Stimulated activated CD8-positive, alpha-beta memory T cell treated with anti-CD3 and anti-CD28 coated beads, Interleukin-4, amount 100 ng/mL, for 24 hours (primary cell): ENCODE results near the gene BMP8B.
"Not testable (repeated sequence)": the region's sequence is repeated elsewhere in the genome, so short reads cannot be mapped to it uniquely, and the experiment has no call there.

Experiments
- DNase-seq: peaks from one replicate; pipeline ENCODE4 v3.0.0-alpha.2; 2020; ENCODE audit warnings: low read depth

The BMP8B gene

DNA sequence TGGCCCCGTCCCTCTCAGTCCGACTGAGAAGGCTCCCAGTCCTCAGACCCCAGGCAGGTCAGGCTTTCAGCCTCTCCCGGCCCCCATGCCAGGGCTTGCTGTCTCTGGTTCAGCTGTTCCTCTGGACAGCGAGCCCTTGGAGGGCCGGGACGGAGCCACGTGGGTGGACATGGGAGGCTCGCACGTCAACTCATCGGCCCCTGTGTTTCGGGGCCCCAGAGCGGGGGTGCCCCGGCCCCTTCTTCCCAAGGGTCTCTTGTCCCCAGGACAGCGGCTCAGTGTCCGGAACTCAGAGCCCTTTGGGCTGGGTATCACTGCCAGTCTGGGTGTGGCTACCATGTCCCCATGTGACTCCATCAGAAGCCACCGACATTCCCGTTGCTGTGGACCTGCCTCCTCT is 10.8 kb downstream of the BMP8B start:
- not testable (repeated sequence) for DNase-seq

DNA sequence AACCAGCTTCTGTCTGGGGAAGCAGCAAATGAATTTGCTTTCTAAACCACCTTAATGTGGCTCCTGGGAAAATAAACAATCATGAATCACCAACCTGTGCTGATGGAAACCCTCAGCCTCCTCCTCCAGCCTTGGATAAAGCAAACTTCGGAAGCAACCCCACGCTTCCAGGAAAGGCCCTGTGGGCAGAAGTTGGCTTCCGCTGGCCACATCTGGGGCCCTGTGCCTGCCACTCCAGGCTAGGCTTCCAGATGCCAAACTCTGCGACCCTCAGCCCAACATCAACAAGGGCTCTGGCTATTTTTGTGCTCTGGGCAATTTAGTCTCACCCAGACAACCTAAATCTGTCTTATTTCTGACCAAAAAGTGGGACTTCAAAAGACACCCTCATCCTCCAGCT is 11.4 kb downstream of the BMP8B start:
- DNase-seq: no peak

DNA sequence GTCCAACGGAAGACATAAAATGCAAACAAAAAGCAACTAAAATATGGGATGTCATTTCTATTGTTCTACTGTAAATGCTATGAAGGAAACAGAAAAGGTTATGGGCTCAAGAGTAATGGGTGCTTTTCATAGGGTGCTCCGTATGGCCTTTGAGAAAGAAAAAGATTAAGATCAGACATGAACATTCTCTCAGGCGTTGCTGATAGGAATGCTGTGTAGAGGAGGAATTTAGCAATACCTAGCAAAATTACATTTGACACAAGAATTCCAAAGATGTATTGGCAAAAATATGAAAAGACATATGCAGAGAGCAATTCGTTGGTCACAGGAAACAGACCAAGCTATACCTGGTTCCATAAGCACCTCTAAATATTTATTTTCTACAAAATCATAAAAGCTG is 11.8 kb downstream of the BMP8B start:
- DNase-seq: no peak

DNA sequence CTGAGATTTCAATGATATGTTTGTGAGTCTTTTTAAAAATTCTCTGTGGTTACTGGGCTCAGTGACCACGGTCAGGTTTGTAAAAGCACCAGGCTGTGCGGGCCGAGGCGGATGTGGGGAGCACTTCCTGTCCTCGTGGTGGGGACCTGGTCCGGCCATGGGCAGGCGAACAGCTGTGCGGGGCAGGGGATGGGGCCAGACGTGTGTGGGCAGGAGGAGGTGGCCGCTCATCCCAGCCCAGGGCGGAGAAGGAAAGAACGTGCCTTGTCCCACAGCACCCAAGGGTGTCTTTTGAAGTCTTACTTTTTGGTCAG is 12.3 kb downstream of the BMP8B start:
- DNase-seq: no peak

DNA sequence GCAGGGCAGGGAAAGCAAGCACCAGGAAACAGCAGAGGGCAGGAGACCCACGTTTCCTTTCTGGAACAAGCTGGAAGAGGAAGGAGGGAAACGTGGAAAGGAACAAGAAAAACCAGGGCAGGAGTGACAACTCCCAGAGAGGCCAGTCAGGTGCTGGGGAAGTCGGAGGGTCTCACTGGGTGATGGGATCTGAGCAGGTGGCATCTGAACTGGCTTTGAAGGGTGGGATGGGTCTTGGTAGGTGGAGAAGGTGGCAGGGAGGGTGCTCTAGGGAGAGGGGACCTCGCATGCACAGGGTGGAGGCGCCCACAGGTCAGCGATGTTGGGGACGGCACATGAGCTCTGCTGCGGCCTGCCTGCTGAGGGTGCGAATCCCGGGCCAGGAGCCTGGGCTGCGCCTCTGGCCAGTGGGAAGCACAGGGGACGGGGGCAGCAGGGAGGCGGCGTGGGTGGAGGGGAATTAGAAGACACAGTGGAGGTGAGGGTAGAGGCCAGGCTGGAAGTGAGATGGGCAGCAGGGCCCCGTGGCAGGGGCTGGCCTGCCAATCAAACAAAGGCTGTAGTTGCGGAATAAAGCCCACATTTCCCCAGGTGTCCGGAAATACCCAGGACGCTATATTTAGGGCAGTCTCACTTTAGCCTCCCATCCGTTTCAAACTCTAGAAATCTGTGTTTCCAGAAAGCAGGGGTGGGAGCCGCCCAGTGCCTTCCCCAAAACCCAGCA is 12.8 kb downstream of the BMP8B start:
- DNase-seq: not testable (repeated sequence)

DNA sequence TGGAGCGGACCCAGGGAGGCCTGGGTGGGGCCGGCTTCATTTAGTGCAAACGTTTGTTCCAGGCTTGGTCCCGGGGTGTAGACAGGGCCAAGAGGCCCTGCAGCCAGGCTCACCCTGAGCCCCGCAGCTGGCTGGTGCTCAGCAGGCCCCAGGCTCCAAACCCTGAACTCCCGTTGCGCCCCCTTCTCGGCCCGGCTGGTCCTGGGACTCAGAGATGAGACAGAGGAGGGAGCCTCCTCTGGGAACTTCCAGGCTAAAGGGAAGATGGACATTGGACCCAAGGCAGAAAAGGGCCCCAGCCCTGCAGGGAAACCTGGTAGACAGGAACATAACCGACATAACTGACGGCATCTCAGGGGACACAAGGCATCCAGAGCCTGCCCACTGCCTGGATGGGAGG is 13.5 kb downstream of the BMP8B start:
- not testable (repeated sequence) for DNase-seq

DNA sequence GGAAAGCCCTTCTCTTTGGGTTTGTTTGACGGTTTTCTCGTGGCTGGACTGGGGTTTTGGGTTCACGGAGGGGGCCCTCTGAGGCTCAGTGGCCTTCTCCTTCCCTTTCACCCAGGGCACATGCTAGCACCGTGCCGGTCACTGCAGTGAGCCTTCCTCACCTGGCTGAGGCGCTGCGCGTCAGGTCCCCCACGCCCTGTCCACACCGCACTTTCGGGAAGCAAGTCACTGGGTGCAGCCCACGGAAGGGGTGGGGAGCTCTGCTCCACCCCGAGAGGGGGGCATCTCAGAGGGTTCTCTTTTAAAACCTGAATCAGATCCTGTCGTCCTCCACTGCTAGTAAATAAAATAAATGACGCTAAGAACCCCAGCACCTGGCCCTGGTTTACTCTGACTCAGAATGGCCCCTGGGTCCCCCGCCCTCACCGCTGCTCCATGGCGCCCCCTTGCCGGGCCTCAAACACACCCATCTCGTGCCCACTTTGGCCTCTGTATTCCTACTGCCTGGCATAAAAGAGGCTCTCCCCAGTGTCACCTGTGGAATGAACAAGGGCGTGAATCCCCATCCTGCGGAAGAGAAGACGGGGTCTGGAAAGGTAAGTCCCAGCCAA is 15.2 kb downstream of the BMP8B start:
- DNase-seq: not testable (repeated sequence)

DNA sequence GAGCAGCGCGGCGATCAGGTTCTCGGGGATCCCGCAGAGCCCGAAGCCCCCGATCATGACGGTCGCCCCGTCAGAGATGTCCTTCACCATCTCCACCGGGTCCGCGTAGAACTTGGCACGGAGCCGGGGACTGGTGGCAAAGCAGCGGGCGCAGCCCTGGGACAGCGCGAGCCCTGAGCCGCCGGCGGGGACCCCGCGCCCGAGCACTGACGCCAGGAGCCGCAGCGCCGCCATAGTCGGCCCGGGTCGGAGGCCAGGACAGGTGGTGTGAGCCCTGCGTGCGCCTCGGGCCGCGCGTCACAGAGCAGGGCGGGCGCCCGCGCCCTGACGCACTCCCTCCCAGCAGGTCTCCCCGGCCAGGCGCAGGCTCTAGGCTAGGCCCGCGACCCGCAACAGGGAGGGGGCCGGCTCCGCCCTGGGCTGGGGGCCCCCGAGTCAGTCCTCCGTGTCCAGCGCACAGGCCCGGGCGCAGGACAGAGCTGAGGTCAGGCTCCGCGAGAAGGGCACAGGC is 17.6 kb downstream of the BMP8B start, which contains the start of gene OXCT2:
OXCT2 (minus strand) TSS at position 327 of the 511 bp plus-strand sequence; CDS start at position 234, 93 bp downstream.
- not testable (repeated sequence) for DNase-seq

DNA sequence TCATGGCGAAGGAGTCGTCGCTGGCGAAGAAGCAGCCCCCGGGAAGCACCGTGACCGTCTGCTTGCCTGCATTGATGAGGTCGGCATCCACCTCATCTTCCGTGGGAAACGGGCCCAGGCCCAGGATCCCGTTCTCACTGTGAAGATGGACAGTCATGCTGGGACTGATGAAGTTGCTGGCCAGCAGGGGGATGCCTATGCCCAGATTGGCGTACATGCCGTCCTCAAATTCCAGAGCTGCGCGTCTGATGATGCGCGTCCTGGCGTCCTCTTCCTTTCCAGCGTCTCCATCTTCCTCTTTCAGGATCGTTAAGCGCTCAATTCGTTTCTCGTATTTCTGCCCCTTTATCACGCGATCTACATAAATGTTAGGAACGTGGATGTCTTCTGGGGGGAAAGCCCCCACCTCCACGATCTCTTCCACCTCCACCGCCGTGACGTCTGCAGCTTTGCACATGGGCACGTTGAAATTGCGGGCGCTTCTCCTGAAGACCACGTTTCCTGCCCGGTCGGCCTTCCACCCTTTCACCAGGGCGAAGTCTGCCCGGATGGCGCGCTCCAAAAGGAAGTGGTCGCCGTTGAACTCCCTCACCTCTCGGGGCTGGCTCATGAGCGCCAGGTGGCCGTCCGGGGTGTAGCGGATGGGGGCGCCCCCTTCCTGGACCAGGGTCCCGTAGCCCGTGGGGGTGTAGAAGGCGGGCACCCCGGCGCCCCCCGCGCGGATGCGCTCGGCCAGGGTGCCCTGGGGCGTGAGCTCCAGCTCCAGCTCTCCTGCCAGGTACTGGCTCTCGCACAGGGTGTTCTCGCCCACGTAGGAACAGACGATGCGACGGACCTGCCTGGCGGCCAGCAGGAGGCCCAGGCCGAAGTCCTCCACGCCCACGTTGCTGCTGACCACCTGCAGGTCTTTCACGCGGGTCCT is 18.3 kb downstream of the BMP8B start:
- DNase-seq: not testable (repeated sequence)

DNA sequence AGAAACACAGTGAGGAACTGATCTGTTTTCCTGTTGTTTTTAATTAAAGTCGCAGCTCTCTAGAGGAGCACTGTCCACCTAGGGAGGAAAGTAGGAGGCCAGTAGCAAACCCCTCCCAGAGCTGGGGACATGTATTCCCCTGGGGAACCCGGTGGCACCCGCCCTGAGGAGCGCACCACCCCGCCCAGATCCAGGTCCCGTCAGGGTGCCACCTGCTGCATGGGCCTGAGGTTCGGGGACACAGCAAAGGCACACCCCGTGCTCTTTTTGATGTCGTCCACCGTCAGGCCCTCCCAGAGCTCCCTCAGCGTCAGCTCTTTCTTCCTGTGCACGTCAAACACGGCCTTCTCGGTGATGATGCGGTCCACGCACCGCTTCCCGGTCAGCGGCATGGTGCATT is 19.2 kb downstream of the BMP8B start:
- DNase-seq: not testable (repeated sequence)

DNA sequence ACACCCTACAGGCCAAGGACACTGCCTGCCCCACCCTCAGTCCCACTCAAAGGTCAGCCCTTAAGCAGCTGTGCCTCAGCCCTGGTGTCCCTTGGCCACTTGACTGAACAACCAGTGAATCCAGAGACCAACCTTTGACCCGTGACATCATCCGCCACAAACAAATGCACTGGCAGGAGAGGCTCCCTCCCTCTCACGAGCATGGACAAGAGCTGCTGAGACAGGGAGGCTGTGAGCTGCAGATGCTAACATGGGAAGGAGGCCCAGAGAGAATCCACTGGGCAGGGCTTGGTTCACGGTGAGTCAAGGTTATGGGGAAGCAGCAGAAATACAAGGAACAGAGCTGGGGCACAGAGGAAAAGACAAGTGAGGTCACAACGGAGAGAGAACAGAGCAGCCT is 22.2 kb downstream of the BMP8B start:
- DNase-seq: not testable (repeated sequence)

DNA sequence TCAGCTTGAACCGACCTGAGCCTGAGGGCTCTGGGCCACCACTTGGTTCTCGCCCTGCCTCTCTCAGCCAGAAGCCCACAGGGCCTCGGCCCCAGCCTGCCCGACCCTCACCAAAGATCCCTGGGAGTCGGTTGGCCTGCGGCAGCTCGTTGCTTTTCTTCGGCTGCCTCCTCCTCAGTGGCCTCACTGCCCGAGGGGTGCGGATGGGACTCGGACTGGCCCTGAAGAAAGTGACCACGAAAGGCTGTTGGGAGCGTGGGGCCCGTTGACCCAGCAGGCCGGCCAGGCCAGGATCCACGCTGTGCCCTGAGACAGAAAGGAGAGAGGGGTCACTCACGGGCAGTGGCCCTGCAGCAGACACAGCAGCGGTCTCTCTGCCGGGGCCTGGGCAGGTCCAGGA is 24.2 kb downstream of the BMP8B start:
- not testable (repeated sequence) for DNase-seq

DNA sequence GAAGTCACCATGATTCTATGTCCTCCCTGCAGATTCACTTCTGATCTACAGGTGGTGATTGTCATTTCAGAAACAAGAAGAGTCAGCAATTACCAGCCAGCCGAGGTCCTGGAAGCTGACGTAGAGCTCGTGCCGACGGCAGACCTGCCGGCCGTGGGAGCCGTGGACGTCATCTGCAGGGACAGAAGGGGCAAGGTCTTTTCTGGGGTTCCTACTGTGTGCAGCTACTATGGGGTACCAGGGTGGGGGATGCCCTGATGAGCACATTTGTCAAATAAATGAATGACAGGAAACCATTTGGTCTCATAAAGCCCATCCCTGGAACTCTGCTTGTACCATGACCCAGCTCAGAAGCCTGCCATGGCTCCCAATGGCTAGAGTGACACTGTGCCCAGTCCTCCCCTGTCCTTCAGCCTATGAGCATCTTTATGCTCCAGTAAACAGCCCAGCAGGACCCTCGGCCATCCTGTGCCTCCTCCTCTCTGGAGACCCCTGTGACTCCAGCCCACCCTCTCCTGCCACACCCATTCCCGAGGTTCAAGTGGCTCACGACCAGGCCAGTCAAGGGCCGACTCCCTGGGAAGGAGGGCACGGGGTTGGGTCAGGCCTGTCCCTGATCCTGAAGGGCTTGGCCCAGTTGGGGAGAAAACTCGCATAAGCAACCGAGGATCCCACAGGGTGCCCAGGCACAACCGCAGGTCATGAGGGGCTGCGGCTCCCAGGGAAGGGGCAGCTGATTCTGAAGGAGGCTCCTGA is 24.9 kb downstream of the BMP8B start:
- not testable (repeated sequence) for DNase-seq

DNA sequence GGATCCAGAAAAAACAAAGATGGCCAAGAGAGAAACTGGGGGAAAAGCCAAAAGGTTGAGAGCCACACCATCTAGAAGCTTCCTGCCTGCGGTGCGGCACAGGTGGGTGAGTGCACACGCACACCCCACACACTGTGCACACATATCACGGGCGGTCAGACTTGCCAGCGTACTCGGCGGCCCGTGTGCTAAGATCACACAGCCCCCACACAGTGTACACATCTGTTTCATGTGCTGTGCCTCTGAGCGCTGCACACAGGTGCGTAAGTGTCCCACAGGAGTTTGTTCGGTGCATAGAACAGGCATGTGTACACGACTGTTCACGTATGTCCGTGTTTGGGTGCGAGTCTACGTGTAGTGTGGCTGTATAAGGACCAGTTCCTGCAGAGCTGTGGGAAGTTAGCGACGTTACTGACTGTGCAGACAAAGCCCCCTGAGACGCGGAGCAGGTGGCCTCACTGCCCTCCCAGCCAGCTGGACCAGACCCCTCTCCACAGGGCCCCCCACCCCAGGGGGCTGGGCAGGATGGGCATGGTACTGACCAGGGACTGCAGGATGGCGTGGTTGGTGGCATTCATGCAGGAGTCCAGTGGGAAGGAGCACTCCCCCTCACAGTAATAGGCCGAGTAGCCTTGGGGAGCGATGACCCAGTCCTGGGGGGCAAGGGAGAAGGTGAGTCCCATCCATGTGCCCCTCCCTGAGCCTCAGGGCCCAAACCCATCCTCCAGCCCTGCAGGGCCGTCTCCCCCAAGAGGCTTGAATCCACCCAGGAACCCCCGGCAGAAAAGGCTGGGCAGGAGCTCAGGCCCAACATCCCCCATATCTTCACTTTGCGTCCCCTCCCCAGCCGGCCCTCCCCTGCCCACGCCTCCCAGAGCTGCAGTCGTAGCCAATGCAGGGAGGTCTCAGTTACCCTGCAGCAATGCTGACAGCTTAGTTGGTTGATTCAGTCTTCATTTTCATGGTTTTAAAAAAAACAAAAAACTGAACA is 25.8 kb downstream of the BMP8B start:
- DNase-seq: no peak

DNA sequence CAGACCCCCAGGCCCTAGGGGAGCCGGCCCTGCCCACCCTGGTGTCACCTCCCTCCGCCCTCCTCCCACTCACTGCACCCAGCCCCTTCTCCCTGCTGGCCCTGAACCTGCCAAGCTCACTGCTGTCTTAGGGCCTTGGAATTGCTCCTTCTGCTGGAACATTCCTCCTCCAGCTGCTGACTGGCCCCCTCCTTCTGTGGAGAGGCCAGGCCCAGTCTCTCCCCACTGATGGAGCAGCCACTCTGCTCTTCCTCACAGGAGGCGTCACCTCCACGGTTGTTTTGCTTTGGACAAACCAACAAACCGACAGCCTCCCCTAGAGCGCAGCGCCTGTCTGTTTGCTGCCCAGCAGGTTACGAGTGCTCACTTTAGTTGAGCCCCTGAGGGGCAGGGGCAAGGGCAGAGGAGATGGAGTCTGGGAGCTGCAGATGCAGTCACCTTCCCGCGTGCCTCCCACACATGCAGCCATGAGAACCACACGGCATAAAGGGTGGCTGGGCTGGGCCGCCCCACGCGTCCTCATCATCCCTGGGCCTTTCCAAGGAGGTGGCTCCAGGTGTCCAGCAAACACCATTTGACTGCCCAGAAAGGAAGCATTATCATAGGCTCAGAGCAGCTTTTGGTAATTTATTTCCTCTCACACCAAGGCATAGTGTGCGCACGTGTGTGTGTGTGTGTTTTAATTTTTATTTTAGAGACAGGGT is 27.0 kb downstream of the BMP8B start:
- DNase-seq: no peak

DNA sequence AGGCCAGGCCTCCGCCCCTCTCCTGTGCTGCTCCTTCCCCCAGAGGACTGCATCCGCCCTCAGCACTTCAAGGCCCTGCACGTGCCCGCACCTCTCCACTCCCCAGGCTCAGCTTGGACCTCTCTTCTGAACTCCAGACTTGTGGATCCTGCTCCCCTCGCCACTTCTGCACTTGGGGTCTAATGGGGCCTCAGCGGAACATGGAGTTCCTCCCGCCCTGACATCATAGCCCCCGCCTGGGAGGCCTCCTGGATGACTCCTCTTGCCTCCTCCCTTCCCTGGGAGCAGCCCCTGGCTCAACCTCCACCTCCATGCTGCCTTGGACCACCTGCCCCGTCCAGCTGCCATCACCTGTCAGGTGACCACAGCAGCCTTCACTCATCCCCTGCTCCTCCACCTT is 27.6 kb downstream of the BMP8B start:
- DNase-seq: no peak

DNA sequence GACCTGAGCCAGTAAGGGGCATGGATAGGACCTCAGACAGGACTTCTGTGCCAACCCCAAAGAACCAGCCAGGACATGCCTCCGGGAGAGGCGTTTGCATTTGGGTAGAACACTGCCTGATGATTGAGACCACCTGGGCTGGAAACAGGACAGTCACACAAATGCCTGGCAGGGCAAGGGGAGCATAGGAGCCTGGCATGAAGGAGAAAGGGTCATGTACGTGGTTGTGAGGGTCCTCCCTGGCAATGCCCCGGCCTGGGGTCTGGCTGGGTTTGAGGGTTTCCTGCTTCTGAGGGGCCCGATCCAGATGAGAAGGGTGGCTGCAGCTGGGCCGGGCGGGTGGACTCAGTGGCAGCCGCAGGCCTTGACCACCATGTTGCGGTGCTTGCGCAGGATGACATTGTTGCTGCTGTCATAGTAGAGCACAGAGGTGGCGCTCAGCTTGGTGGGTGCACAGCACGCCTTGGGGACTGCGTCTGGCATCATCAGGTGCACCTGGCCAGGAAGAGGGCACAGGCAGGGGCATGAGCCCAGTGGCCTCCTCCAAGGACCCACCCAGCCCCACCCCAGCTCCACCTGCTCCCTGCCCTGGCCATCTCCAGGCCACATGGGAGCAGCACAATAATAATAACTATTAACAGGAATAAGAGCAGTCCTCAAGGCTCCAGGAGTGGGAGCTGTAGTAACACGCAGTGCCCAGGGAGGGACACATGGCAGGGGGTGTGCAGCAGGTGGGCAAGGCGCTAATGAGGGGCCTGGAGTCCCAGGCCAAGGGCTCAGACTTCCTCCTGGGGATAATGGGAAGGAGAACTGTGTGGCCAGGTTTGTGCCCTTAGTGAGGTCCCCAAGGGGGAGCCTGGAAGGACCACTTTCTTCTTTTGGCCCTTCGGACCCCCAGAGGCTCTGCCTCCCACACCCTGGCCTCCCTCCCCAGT is 28.3 kb downstream of the BMP8B start:
- DNase-seq: no peak

DNA sequence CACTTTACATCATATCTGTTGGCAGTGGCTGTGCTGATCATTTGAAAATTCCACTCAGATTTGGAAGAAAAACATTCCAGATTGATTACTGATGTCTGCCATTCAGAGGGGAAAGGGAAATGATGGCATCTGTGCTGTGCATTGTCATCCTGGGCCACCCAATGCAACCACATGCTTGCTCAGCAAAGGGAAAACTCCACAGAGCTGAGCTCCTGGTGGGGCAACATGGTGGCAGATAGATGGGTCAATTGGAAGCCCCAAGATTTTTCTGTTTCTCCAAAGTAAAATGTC is 29.3 kb downstream of the BMP8B start:
- no peak for DNase-seq
